HG02642 (cell line): ENCODE measurements around the gene RARB.

Experiments used
- ATAC-seq: cut with Tn5 transposase; IDR thresholded peaks from one replicate; pipeline ENCODE4 v1.9.1; 2021; ENCODE audit warnings: mild to moderate bottlenecking; ENCODE audit not compliant: unreplicated experiment, poor library complexity

The RARB gene

GRCh38 chr3:25495726-25496253, 67.7 kb downstream of the RARB start:
- no peak for ATAC-seq

- ATAC-seq = no peak
These were observed 69.0 kb downstream of the RARB start for GRCh38 chr3:25497096-25497495.

GRCh38 chr3:25500706-25501210, 72.7 kb downstream of the RARB start:
- ATAC-seq = no peak

- ATAC-seq = no peak
These were observed 74.2 kb downstream of the RARB start for GRCh38 chr3:25502233-25502632.

GRCh38 chr3:25503898-25504301, 75.8 kb downstream of the RARB start:
- no peak for ATAC-seq

- ATAC-seq = no peak
These were observed 77.5 kb downstream of the RARB start for GRCh38 chr3:25505581-25505980.

- no peak for ATAC-seq
These were observed 79.7 kb downstream of the RARB start for GRCh38 chr3:25507811-25508210.

- no peak for ATAC-seq
These were observed 80.4 kb downstream of the RARB start for GRCh38 chr3:25508433-25508832.

- no peak for ATAC-seq
These were observed 80.8 kb downstream of the RARB start for GRCh38 chr3:25508901-25509300.

GRCh38 chr3:25510797-25511196, 82.7 kb downstream of the RARB start:
- ATAC-seq = no peak

- ATAC-seq = no peak
These were observed 84.1 kb downstream of the RARB start for GRCh38 chr3:25511972-25512721.

GRCh38 chr3:25513642-25514266, 85.7 kb downstream of the RARB start:
- ATAC-seq = no peak

- no peak for ATAC-seq
These were observed 87.1 kb downstream of the RARB start for GRCh38 chr3:25515171-25515570.

- ATAC-seq = no peak
These were observed 93.0 kb downstream of the RARB start for GRCh38 chr3:25520926-25521559.

- no peak for ATAC-seq
These were observed 99.3 kb downstream of the RARB start for GRCh38 chr3:25527336-25527735.

GRCh38 chr3:25527801-25528200, 99.7 kb downstream of the RARB start:
- no peak for ATAC-seq

GRCh38 chr3:25531971-25532370, 103.9 kb downstream of the RARB start:
- ATAC-seq = no peak

- peak; percentile 60 for ATAC-seq
These were observed 104.5 kb downstream of the RARB start for GRCh38 chr3:25532431-25533162.

GRCh38 chr3:25533399-25533798, 105.3 kb downstream of the RARB start:
- ATAC-seq = no peak

- no peak for ATAC-seq
These were observed 105.9 kb downstream of the RARB start for GRCh38 chr3:25534007-25534406.
